ENCODE results near the gene UBA6. TPM values are rescaled to one million over a fixed set of nuclear protein-coding genes. Genes with fewer than 3 reads are reported as not detected.

Gene UBA6
- total and polyA plus RNA-seq, 4 donors = 46.6 to 91.0 (median 64.5) TPM

DNA sequence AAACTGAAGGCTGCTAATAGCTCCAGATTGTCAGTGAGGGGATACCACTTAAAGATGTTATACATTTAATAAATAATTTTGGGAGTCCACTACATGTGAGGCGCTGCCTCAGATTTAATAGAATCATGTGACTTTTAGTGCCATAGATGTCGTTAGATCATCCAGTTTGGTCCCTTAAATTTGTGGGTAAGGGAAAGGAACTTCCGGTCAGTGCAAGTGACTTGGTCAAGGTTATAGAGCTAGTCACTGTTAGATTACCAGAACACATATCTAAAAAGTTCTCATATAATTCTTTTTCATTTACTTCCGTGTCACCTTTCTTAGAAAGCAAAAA lies 529 bp upstream of the UBA6 start:
- no peaks in the 10 kb centered on the region for H3K27me3 ChIP-seq (ENCODE audit: control insufficient read depth, insufficient read depth, low read length)
- peaks cover 6% of the 10 kb centered on the region for H3K4me1 ChIP-seq (ENCODE audit: control insufficient read depth, insufficient read depth, low read length)
- peak overlapping the region; percentile 76 for H3K27ac ChIP-seq (ENCODE audit: low read depth, low read length)
- peak overlapping the region; percentile 91 for H3K4me3 ChIP-seq (ENCODE audit: low read depth, low read length)
- WGBS (ENCODE audit: insufficient coverage) = 0% methylated on average over 2 of the region's 4 CpGs
- DNase-seq (ENCODE audit: low read depth in 4 of 6, low spot score in 6 of 6) = no peak
- no peaks in the 10 kb centered on the region for H3K9me3 ChIP-seq (ENCODE audit: control insufficient read depth, insufficient read depth, low read length)
- no peaks in the 10 kb centered on the region for H3K36me3 ChIP-seq (ENCODE audit: control insufficient read depth, insufficient read depth, low read length)

GRCh38 chr4:67700116-67700737 lies 728 bp downstream of the UBA6 start:
- H3K36me3 ChIP-seq (ENCODE audit: control insufficient read depth, insufficient read depth, low read length) = no peaks in the 10 kb centered on the region
- WGBS (ENCODE audit: insufficient coverage) = 0% methylated on average over 5 of the region's 11 CpGs

DNA sequence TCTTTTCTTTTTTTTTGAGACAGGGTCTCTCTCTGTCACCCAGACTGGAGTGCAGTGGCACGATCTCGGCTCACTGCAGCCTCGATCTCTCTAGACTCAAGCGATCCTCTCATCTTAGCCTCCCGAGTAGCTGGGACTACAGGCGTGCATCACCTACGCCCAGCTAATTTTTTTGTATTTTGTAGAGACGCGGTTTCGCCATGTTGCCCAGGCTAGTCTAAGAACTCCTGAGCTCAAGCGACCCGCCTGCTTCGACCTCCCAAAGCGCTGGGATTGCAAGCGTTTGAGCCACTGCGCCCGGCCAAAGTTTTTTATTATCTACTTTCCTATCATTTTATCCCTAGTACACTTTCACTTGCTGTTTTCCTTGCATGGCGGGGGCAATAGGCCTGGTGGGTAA lies 1.4 kb downstream of the UBA6 start:
- H3K27ac ChIP-seq (ENCODE audit: low read depth, low read length) = no peak overlapping the region
- peaks cover 6% of the 10 kb centered on the region for H3K4me1 ChIP-seq (ENCODE audit: control insufficient read depth, insufficient read depth, low read length)
- 94% methylated on average over 15 of the region's 18 CpGs for WGBS (ENCODE audit: insufficient coverage)
- DNase-seq (ENCODE audit: low read depth in 4 of 6, low spot score in 6 of 6) = no peak
- peak overlapping the region; percentile 91 for H3K4me3 ChIP-seq (ENCODE audit: low read depth, low read length)
- no peaks in the 10 kb centered on the region for H3K27me3 ChIP-seq (ENCODE audit: control insufficient read depth, insufficient read depth, low read length)
- no peaks in the 10 kb centered on the region for H3K36me3 ChIP-seq (ENCODE audit: control insufficient read depth, insufficient read depth, low read length)
- no peaks in the 10 kb centered on the region for H3K9me3 ChIP-seq (ENCODE audit: control insufficient read depth, insufficient read depth, low read length)

More at GRCh38 chr4:67700116-67700737, 728 bp downstream of the UBA6 start:
- DNase-seq (ENCODE audit: low read depth in 4 of 6, low spot score in 6 of 6) = peak in 1 of 6 donors; percentile 5
- H3K4me3 ChIP-seq (ENCODE audit: low read depth, low read length) = peak overlapping the region; percentile 91
- H3K9me3 ChIP-seq (ENCODE audit: control insufficient read depth, insufficient read depth, low read length) = no peaks in the 10 kb centered on the region
- H3K27ac ChIP-seq (ENCODE audit: low read depth, low read length) = peak overlapping the region; percentile 91
- peaks cover 6% of the 10 kb centered on the region for H3K4me1 ChIP-seq (ENCODE audit: control insufficient read depth, insufficient read depth, low read length)
- no peaks in the 10 kb centered on the region for H3K27me3 ChIP-seq (ENCODE audit: control insufficient read depth, insufficient read depth, low read length)

DNA sequence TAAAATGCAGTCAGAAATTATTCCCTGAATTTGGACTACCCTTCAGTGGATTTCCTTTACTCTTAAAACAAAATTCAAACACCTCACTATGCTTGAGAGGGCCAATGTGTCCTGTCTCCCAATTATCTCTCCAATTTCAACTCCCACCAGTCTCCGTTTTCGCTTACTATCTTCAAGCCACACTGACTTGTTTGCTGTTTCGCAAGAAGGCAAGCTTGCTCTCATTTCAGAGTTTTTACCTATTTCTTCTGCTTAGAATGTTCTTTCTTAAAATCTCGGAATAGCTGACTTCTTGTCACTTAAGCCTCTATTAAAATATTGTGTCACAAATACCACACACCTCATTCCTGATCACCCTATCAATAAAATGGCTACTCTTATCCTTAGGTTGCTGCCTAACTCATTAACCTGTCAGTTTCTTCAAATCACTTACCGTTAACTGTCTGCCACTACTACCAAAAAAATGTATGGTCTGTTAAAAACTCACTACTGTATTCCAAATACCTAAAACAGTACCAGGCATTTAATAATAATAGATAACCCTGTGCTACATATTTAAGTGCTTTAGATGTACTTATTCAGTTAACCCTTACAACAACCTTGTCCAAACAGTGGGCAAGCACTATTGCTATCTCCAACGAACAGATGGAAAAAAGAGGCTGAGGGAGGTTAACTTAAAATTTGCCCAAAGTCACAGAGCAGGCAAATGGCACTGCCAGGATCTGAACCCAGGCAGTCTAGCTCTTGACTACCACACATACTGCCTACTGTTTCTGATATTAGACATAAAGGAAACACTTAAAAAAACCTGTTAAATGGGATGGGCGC lies 2.9 kb downstream of the UBA6 start:
- Histone ChIP-seq H3K27ac (ENCODE audit: low read depth, low read length) (no peak overlapping the region), H3K4me3 (ENCODE audit: low read depth, low read length) (no peak overlapping the region), H3K27me3 (ENCODE audit: control insufficient read depth, insufficient read depth, low read length) (no peaks in the 10 kb centered on the region), H3K4me1 (ENCODE audit: control insufficient read depth, insufficient read depth, low read length) (peaks cover 6% of the 10 kb centered on the region), H3K9me3 (ENCODE audit: control insufficient read depth, insufficient read depth, low read length) (no peaks in the 10 kb centered on the region), H3K36me3 (ENCODE audit: control insufficient read depth, insufficient read depth, low read length) (no peaks in the 10 kb centered on the region)
- no peak for DNase-seq (ENCODE audit: low read depth in 4 of 6, low spot score in 6 of 6)
- 97% methylated on average over 5 of the region's 7 CpGs for WGBS (ENCODE audit: insufficient coverage)

- DNase-seq (ENCODE audit: low read depth in 4 of 6, low spot score in 6 of 6) = no peak
- H3K27ac ChIP-seq (ENCODE audit: low read depth, low read length) = no peak overlapping the region
- no peaks in the 10 kb centered on the region for H3K27me3 ChIP-seq (ENCODE audit: control insufficient read depth, insufficient read depth, low read length)
- no peak overlapping the region for H3K4me3 ChIP-seq (ENCODE audit: low read depth, low read length)
- WGBS (ENCODE audit: insufficient coverage) = no CpG with 5 or more reads among the region's 2 CpGs
- no peaks in the 10 kb centered on the region for H3K36me3 ChIP-seq (ENCODE audit: control insufficient read depth, insufficient read depth, low read length)
- peaks cover 6% of the 10 kb centered on the region for H3K4me1 ChIP-seq (ENCODE audit: control insufficient read depth, insufficient read depth, low read length)
- peaks cover 3% of the 10 kb centered on the region for H3K9me3 ChIP-seq (ENCODE audit: control insufficient read depth, insufficient read depth, low read length)
These were observed 4.9 kb downstream of the UBA6 start for GRCh38 chr4:67696061-67696460.

DNA sequence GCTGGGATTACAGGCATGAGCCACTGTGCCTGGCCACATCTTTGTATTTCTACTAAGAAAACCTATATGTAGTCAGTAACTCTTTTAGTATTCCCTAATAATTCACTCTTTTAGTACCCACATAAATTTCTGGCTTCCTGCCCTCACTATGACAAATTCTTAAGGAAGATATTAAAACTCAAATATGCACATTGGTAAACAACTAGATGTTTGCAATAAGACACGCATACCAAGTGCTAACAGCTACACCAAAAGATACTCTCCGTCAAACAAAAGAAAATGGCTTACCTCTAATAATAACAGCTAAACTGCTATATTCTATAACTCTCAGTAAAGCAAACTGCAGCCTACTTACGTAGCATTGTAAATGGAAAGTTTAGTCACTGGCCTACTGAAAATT lies 6.3 kb downstream of the UBA6 start:
- Histone ChIP-seq H3K36me3 (ENCODE audit: control insufficient read depth, insufficient read depth, low read length) (no peaks in the 10 kb centered on the region), H3K4me3 (ENCODE audit: low read depth, low read length) (no peak overlapping the region), H3K27ac (ENCODE audit: low read depth, low read length) (no peak overlapping the region), H3K27me3 (ENCODE audit: control insufficient read depth, insufficient read depth, low read length) (no peaks in the 10 kb centered on the region), H3K4me1 (ENCODE audit: control insufficient read depth, insufficient read depth, low read length) (peaks cover 3% of the 10 kb centered on the region), H3K9me3 (ENCODE audit: control insufficient read depth, insufficient read depth, low read length) (peaks cover 3% of the 10 kb centered on the region)
- no CpG with 5 or more reads among the region's 3 CpGs for WGBS (ENCODE audit: insufficient coverage)
- no peak for DNase-seq (ENCODE audit: low read depth in 4 of 6, low spot score in 6 of 6)

- no peaks in the 10 kb centered on the region for H3K4me1 ChIP-seq (ENCODE audit: control insufficient read depth, insufficient read depth, low read length)
- DNase-seq (ENCODE audit: low read depth in 4 of 6, low spot score in 6 of 6) = no peak
- H3K27me3 ChIP-seq (ENCODE audit: control insufficient read depth, insufficient read depth, low read length) = no peaks in the 10 kb centered on the region
- H3K36me3 ChIP-seq (ENCODE audit: control insufficient read depth, insufficient read depth, low read length) = no peaks in the 10 kb centered on the region
- no peak overlapping the region for H3K27ac ChIP-seq (ENCODE audit: low read depth, low read length)
- no peak overlapping the region for H3K4me3 ChIP-seq (ENCODE audit: low read depth, low read length)
- peaks cover 3% of the 10 kb centered on the region for H3K9me3 ChIP-seq (ENCODE audit: control insufficient read depth, insufficient read depth, low read length)
These were observed 9.6 kb downstream of the UBA6 start for GRCh38 chr4:67691328-67691727.

DNA sequence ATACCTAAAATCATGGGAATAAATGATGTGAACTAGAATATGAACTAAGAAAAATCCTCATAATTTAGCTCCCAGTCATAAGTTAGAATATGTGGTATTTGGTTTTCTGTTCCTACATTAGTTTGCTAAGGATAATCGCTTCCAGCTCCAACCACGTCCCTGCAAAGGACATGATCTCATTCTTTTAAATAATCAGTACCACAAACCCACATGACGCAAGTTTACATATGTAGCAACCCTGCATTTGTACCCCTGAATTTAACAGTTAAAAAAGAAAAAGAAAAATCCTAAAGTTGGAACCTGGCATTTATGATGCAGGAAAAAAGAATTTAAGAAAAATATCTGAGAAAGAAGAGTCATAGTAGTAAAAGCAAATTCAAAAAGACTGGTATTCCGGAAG lies 13.3 kb downstream of the UBA6 start:
- DNase-seq (ENCODE audit: low read depth in 4 of 6, low spot score in 6 of 6) = no peak
- Histone ChIP-seq H3K27ac (ENCODE audit: low read depth, low read length) (no peak overlapping the region), H3K4me3 (ENCODE audit: low read depth, low read length) (no peak overlapping the region), H3K9me3 (ENCODE audit: control insufficient read depth, insufficient read depth, low read length) (peaks cover 3% of the 10 kb centered on the region), H3K4me1 (ENCODE audit: control insufficient read depth, insufficient read depth, low read length) (no peaks in the 10 kb centered on the region), H3K27me3 (ENCODE audit: control insufficient read depth, insufficient read depth, low read length) (no peaks in the 10 kb centered on the region), H3K36me3 (ENCODE audit: control insufficient read depth, insufficient read depth, low read length) (no peaks in the 10 kb centered on the region)
- no CpG with 5 or more reads among the region's 4 CpGs for WGBS (ENCODE audit: insufficient coverage)

- no peaks in the 10 kb centered on the region for H3K4me1 ChIP-seq (ENCODE audit: control insufficient read depth, insufficient read depth, low read length)
- H3K36me3 ChIP-seq (ENCODE audit: control insufficient read depth, insufficient read depth, low read length) = no peaks in the 10 kb centered on the region
- H3K9me3 ChIP-seq (ENCODE audit: control insufficient read depth, insufficient read depth, low read length) = no peaks in the 10 kb centered on the region
- 100% methylated on average over 2 of the region's 5 CpGs for WGBS (ENCODE audit: insufficient coverage)
- no peaks in the 10 kb centered on the region for H3K27me3 ChIP-seq (ENCODE audit: control insufficient read depth, insufficient read depth, low read length)
- no peak for DNase-seq (ENCODE audit: low read depth in 4 of 6, low spot score in 6 of 6)
- no peak overlapping the region for H3K27ac ChIP-seq (ENCODE audit: low read depth, low read length)
- no peak overlapping the region for H3K4me3 ChIP-seq (ENCODE audit: low read depth, low read length)
These were observed 15.5 kb downstream of the UBA6 start for GRCh38 chr4:67685532-67685859.

Data from spinal cord (tissue), 10 donors.